GM21737 (cell line): Measurements from ENCODE around the gene SLC30A7.
A peak's percentile ranks its signal among the peaks of the same experiment; 100 is the strongest.
"Not testable (repeated sequence)": the region's sequence is repeated elsewhere in the genome, so short reads cannot be mapped to it uniquely, and the experiment has no call there.

Experiments used
- ATAC-seq: cut with Tn5 transposase; IDR thresholded peaks from one replicate; pipeline ENCODE4 v1.9.1; 2021; ENCODE audit warnings: mild to moderate bottlenecking, moderate library complexity; ENCODE audit not compliant: unreplicated experiment

SLC30A7 gene

GRCh38 chr1:100889869-100890482 is 5.9 kb upstream of the SLC30A7 start:
- not testable (repeated sequence) for ATAC-seq

GRCh38 chr1:100891380-100891779 is 4.5 kb upstream of the SLC30A7 start:
- no peak for ATAC-seq

- no peak for ATAC-seq
Observed at GRCh38 chr1:100892554-100892953, 3.3 kb upstream of the SLC30A7 start.

- ATAC-seq: no peak
Observed at GRCh38 chr1:100893718-100894117, 2.2 kb upstream of the SLC30A7 start.

GRCh38 chr1:100894603-100895539 is 1.0 kb upstream of the SLC30A7 start, which contains the start of gene EXTL2:
Gene EXTL2 (minus strand): TSS chr1:100894842. CDS start chr1:100888757, 6,085 bp downstream.
- peak; percentile 35 for ATAC-seq

- peak; percentile 38 for ATAC-seq
Observed at GRCh38 chr1:100896481-100896982, 642 bp downstream of the SLC30A7 start.

GRCh38 chr1:100902365-100902764 is 6.5 kb downstream of the SLC30A7 start:
- ATAC-seq: no peak

GRCh38 chr1:100903777-100904176 is 7.9 kb downstream of the SLC30A7 start:
- ATAC-seq: no peak

GRCh38 chr1:100904528-100904927 is 8.6 kb downstream of the SLC30A7 start:
- no peak for ATAC-seq

GRCh38 chr1:100905181-100905580 is 9.3 kb downstream of the SLC30A7 start:
- no peak for ATAC-seq

GRCh38 chr1:100907887-100908286 is 12.0 kb downstream of the SLC30A7 start:
- ATAC-seq: no peak

- ATAC-seq: no peak
Observed at GRCh38 chr1:100909018-100909417, 13.1 kb downstream of the SLC30A7 start.

- no peak for ATAC-seq
Observed at GRCh38 chr1:100912019-100912418, 16.1 kb downstream of the SLC30A7 start.

GRCh38 chr1:100921110-100921706 is 25.3 kb downstream of the SLC30A7 start:
- no peak for ATAC-seq

GRCh38 chr1:100924212-100924611 is 28.3 kb downstream of the SLC30A7 start:
- ATAC-seq: no peak

- no peak for ATAC-seq
Observed at GRCh38 chr1:100924991-100925390, 29.1 kb downstream of the SLC30A7 start.

GRCh38 chr1:100926240-100926639 is 30.4 kb downstream of the SLC30A7 start:
- no peak for ATAC-seq

- no peak for ATAC-seq
Observed at GRCh38 chr1:100927276-100927675, 31.4 kb downstream of the SLC30A7 start.

- ATAC-seq: no peak
Observed at GRCh38 chr1:100928128-100928527, 32.2 kb downstream of the SLC30A7 start.

GRCh38 chr1:100930494-100930893 is 34.6 kb downstream of the SLC30A7 start:
- no peak for ATAC-seq

GRCh38 chr1:100931716-100932115 is 35.8 kb downstream of the SLC30A7 start:
- no peak for ATAC-seq
